HCT116 (cell line): ENCODE data around the gene CAPN5. TPM values are rescaled to one million over a fixed set of nuclear protein-coding genes. Genes with fewer than 3 reads are reported as not detected.

Experiments used
- ATAC-seq: fragments of 200-7000 bp; cut with Tn5 transposase; 2 replicates; pipeline ENCODE4 v1.9.1; 2020; ENCODE audit warnings: mild to moderate bottlenecking, moderate library complexity
- BruUV-seq: library from RNA; stranded (reverse); fragments of 400-500 nt; replicated peaks from 2 replicates; lab custom pipeline; 2021; lab: Mats Ljungman, UMichigan
- CTCF ChIA-PET: fragments of 300-600 bp; sonication (Branson Sonifier 250); formaldehyde crosslinking; loops from one replicate; lab custom pipeline; 2021; ENCODE audit warnings: antibody characterized with exemption; lab: Charles Lee
- POLR2A ChIA-PET: fragments of 300-600, 350-600 bp; sonication (Branson Sonifier 250); formaldehyde crosslinking; loops from one replicate; lab custom pipeline; 2021; ENCODE audit warnings: antibody characterized with exemption; lab: Charles Lee
- RAD21 ChIA-PET, 2 experiments: fragments of 300-600 bp; sonication (Branson Sonifier 250); formaldehyde crosslinking; loops; one replicate each; lab custom pipeline; 2023; ENCODE audit warnings: low total read pairs in 2 of 2; ENCODE audit not compliant: uncharacterized antibody in 2 of 2, unreplicated experiment in 2 of 2, low non-redundant PET in 1 of 2; lab: Charles Lee
- DNase-seq: peaks from one replicate; pipeline ENCODE4 v3.0.0-alpha.2; 2010; ENCODE audit warnings: low read depth, low spot score
- H2AFZ ChIP-seq: fragments of 200-600 bp; shearing (Covaris generic), sonication (generic); 2 replicates; pipeline ENCODE4 v1.6.1; 2017; ENCODE audit warnings: low read depth, mixed run types, mixed read lengths, antibody characterized with exemption, low read length; ENCODE audit not compliant: poor library complexity, severe bottlenecking
- H3K27ac ChIP-seq: 2 replicates; pipeline ENCODE4 v1.5.1; 2012; ENCODE audit warnings: low read depth, low read length
- H3K27me3 ChIP-seq: fragments of 200-600 bp; sonication (generic); 2 replicates; pipeline ENCODE4 v1.6.1; 2016; ENCODE audit warnings: mixed run types, low read length, mixed read lengths; ENCODE audit not compliant: insufficient read depth
- H3K36me3 ChIP-seq, 2 experiments: fragments of 200-500 bp in 1 of 2; fragments of 200-600 bp in 1 of 2; sonication (Bioruptor generic) in 1 of 2; sonication (generic) in 1 of 2; 2 replicates each; pipeline versions ENCODE4 v1.5.1 to v1.6.1; 2014 to 2016; ENCODE audit warnings: low read length in 2 of 2, inconsistent platforms in 1 of 2, mixed read lengths in 1 of 2, mixed run types in 1 of 2; ENCODE audit not compliant: insufficient read depth in 2 of 2, control insufficient read depth in 1 of 2
- H3K4me1 ChIP-seq, 2 experiments: fragments of 200-600 bp in 1 of 2; sonication (generic) in 1 of 2; 2 replicates each; pipeline versions ENCODE4 v1.5.1 to v1.6.1; 2012 to 2017; ENCODE audit warnings: low read length in 2 of 2, inconsistent platforms in 1 of 2, mild to moderate bottlenecking in 1 of 2, mixed read lengths in 1 of 2, mixed run types in 1 of 2, moderate library complexity in 1 of 2; ENCODE audit not compliant: insufficient read depth in 2 of 2, control insufficient read depth in 1 of 2
- H3K4me2 ChIP-seq: fragments of 200-600 bp; sonication (generic); 2 replicates; pipeline ENCODE4 v1.6.1; 2017; ENCODE audit warnings: mixed run types, low read length, mixed read lengths
- H3K4me3 ChIP-seq, 2 experiments: fragments of 200-600 bp in 1 of 2; sonication (generic) in 1 of 2; replicated peaks in 1 of 2; 2 replicates each; pipeline ENCODE4 v1.5.1; 2011 to 2016; ENCODE audit warnings: low read length in 2 of 2, control low read depth in 1 of 2, low read depth in 1 of 2, mild to moderate bottlenecking in 1 of 2, mixed read lengths in 1 of 2, mixed run types in 1 of 2
- H3K79me2 ChIP-seq: fragments of 200-600 bp; sonication (generic); 2 replicates; pipeline ENCODE4 v1.6.1; 2017; ENCODE audit warnings: mild to moderate bottlenecking, mixed run types, low read length, moderate library complexity, mixed read lengths; ENCODE audit not compliant: insufficient read depth
- H3K9ac ChIP-seq: fragments of 200-600 bp; sonication (generic); 2 replicates; pipeline ENCODE4 v1.6.1; 2016; ENCODE audit warnings: low read length, mixed read lengths
- H3K9me2 ChIP-seq: fragments of 200-600 bp; sonication (generic), shearing (Covaris generic); 2 replicates; pipeline ENCODE4 v1.6.1; 2017; ENCODE audit warnings: mixed run types, mild to moderate bottlenecking, moderate library complexity; ENCODE audit not compliant: insufficient read depth
- H3K9me3 ChIP-seq, 2 experiments: fragments of 200-500 bp in 1 of 2; fragments of 200-600 bp in 1 of 2; sonication (Bioruptor generic) in 1 of 2; sonication (generic) in 1 of 2; 2 replicates each; pipeline ENCODE4 v1.6.1; 2014 to 2017; ENCODE audit warnings: low read length in 2 of 2, mixed read lengths in 2 of 2, inconsistent platforms in 1 of 2, low read depth in 1 of 2, mild to moderate bottlenecking in 1 of 2, mixed run types in 1 of 2, moderate library complexity in 1 of 2; ENCODE audit not compliant: control insufficient read depth in 1 of 2, insufficient read depth in 1 of 2
- H4K20me1 ChIP-seq: fragments of 200-600 bp; sonication (generic), shearing (Covaris generic); 2 replicates; pipeline ENCODE4 v1.6.1; 2017; ENCODE audit warnings: mixed run types, mild to moderate bottlenecking, moderate library complexity; ENCODE audit not compliant: insufficient read depth
- EZH2 ChIP-seq: fragments of 200-600 bp; sonication (generic); IDR thresholded peaks from 2 replicates; pipeline ENCODE4 v1.6.1; 2017; ENCODE audit warnings: antibody characterized with exemption, mixed run types
- SIN3A ChIP-seq: IDR thresholded peaks from 2 replicates; pipeline ENCODE4 v1.6.1; 2012; ENCODE audit warnings: low read depth
- SP1 ChIP-seq: IDR thresholded peaks from 2 replicates; pipeline ENCODE4 v1.6.1; 2012; ENCODE audit warnings: low read depth
- intact Hi-C: fragments of 100-400 bp; cut with micrococcal nuclease; formaldehyde crosslinking; loops from 2 replicates; pipeline ENCODE4 v1.10.0; 2022
- total RNA-seq: library from RNA; stranded (reverse); gene quantifications from one replicate; pipeline ENCODE4 v1.2.1, GENCODE V29; 2021; ENCODE audit not compliant: unreplicated experiment
- TF ChIP-seq, protein P1 (sequence below): IDR thresholded peaks from 2 replicates; pipeline ENCODE4 v1.6.1; 2012; ENCODE audit warnings: low read depth

CAPN5 gene
- total RNA-seq, 1 experiment from 2014 or later, result 8.6 TPM

DNA sequence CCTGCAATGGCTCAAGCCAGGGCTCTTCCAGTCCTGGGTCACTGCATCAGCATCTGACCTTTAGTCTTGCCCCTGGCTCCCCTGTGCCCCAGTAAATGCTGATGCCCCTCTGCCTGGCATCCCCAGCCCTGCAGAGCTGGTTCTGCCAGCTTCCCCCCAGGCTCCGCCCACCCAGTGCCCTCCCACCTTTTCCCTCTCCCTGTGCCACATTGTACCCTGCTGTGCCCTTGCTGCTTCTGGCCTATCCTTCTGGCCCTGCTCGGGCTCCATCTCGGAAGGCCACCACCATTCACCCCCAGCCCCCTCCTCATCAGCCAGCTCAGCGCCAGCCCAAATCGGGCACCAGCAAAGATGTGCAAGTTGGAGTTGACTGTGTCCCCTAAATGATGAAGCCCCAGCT, 7.4 kb downstream of the CAPN5 start:
- Histone ChIP-seq H3K9ac (peak overlapping the region; percentile 40; the same call in 1 of the 2 replicates), H3K4me3 (no peak overlapping the region), H3K36me3 (no peaks in the 10 kb centered on the region), H2AFZ (no peak overlapping the region)
- no TSS peak for BruUV-seq
- CTCF ChIA-PET, result interaction anchor here (1.3 to 3.5 kb wide), 4 partner anchors 12 to 53 kb away, joined by 3 to 17 read pairs (median 6); no protein-coding TSS in a partner anchor
- DNase-seq, result no peak
- ATAC-seq, result peak; percentile 50; the same call in 1 of the 2 replicates
- TF ChIP-seq SIN3A (no peak), EZH2 (no peak), SP1 (peak; percentile 33)
- TF ChIP-seq, protein P1, sequence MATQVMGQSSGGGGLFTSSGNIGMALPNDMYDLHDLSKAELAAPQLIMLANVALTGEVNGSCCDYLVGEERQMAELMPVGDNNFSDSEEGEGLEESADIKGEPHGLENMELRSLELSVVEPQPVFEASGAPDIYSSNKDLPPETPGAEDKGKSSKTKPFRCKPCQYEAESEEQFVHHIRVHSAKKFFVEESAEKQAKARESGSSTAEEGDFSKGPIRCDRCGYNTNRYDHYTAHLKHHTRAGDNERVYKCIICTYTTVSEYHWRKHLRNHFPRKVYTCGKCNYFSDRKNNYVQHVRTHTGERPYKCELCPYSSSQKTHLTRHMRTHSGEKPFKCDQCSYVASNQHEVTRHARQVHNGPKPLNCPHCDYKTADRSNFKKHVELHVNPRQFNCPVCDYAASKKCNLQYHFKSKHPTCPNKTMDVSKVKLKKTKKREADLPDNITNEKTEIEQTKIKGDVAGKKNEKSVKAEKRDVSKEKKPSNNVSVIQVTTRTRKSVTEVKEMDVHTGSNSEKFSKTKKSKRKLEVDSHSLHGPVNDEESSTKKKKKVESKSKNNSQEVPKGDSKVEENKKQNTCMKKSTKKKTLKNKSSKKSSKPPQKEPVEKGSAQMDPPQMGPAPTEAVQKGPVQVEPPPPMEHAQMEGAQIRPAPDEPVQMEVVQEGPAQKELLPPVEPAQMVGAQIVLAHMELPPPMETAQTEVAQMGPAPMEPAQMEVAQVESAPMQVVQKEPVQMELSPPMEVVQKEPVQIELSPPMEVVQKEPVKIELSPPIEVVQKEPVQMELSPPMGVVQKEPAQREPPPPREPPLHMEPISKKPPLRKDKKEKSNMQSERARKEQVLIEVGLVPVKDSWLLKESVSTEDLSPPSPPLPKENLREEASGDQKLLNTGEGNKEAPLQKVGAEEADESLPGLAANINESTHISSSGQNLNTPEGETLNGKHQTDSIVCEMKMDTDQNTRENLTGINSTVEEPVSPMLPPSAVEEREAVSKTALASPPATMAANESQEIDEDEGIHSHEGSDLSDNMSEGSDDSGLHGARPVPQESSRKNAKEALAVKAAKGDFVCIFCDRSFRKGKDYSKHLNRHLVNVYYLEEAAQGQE, result no peak
- TF ChIP-seq, all 23 proteins: peak for 1
- no peaks in the 10 kb centered on the region for H4K20me1 ChIP-seq
- intact Hi-C loops, result no loop called here
- peak overlapping the region; percentile 68 for H3K27ac ChIP-seq
- peak overlapping the region; percentile 49 for H3K4me2 ChIP-seq
- H3K27me3 ChIP-seq, result no peaks in the 10 kb centered on the region
- H3K9me2 ChIP-seq, result no peaks in the 10 kb centered on the region
- RAD21 ChIA-PET, result no interaction called here
- H3K4me1 ChIP-seq, result peaks cover 25 to 32% of the 10 kb centered on the region in 2 experiments
- no peaks in the 10 kb centered on the region for H3K9me3 ChIP-seq
- H3K79me2 ChIP-seq, result no peaks in the 10 kb centered on the region
- POLR2A ChIA-PET, result interaction anchor here (0.8 to 1.5 kb wide), 3 partner anchors 27 to 39 kb away, joined by 3 read pairs; no protein-coding TSS in a partner anchor
